ENCODE measurements around the gene GRAMD1A.

- TF ChIP-seq EP300 (IDR thresholded peaks at IDR 0.05; ENCODE audit: borderline replicate concordance in 1 of 2, low read depth in 2 of 2, low read length in 2 of 2): no peak
- TF ChIP-seq HDAC2 (IDR thresholded peaks at IDR 0.05; ENCODE audit: borderline replicate concordance in 1 of 2, low read depth in 2 of 2, low read length in 2 of 2): no peak; a peak in 1 of 4 replicates
- TF ChIP-seq CTCF (IDR thresholded peaks at IDR 0.05; ENCODE audit: control extremely low read depth in 1 of 3, insufficient read depth in 1 of 3, low read depth in 1 of 3, low read length in 3 of 3): peak; percentile 88 to 98 (median 96)
- peak; percentile 74 for TF ChIP-seq CEBPB (IDR thresholded peaks at IDR 0.05; ENCODE audit: low read depth, low read length)
Observed at GRCh38 chr19:35066691-35067563, 66.8 kb downstream of the GRAMD1A start.

All from H1 (cell line).